22Rv1 (cell line): ENCODE data around the gene KLHDC4.

ENCODE experiments used
- H3K27ac ChIP-seq: fragments of 450-650 bp; 2 replicates; pipeline ENCODE4 v1.5.1; 2017
- CTCF ChIP-seq: fragments of 450-650 bp; IDR thresholded peaks from 2 replicates; pipeline ENCODE4 v1.5.1; 2017; ENCODE audit warnings: mild to moderate bottlenecking
- ZFX ChIP-seq: fragments of 450-650 bp; IDR thresholded peaks from 2 replicates; pipeline ENCODE4 v1.6.1; 2017; ENCODE audit warnings: antibody characterized with exemption, borderline replicate concordance

KLHDC4 gene

GRCh38 chr16:87693827-87694226, 72.0 kb downstream of the KLHDC4 start:
- no peak for TF ChIP-seq CTCF
- no peak for TF ChIP-seq ZFX
- H3K27ac ChIP-seq, result no peak overlapping the region

- TF ChIP-seq ZFX, result no peak
- no peak for TF ChIP-seq CTCF
- no peak overlapping the region for H3K27ac ChIP-seq
These were observed 73.0 kb downstream of the KLHDC4 start for GRCh38 chr16:87692756-87693155.

GRCh38 chr16:87692176-87692575, 73.6 kb downstream of the KLHDC4 start:
- TF ChIP-seq CTCF (no peak), ZFX (no peak)
- H3K27ac ChIP-seq, result no peak overlapping the region

GRCh38 chr16:87691686-87692079, 74.1 kb downstream of the KLHDC4 start:
- H3K27ac ChIP-seq, result no peak overlapping the region
- TF ChIP-seq CTCF (no peak), ZFX (no peak)

GRCh38 chr16:87690911-87691685, 74.7 kb downstream of the KLHDC4 start:
- TF ChIP-seq CTCF (no peak), ZFX (no peak)
- H3K27ac ChIP-seq, result no peak overlapping the region

GRCh38 chr16:87689956-87690465, 75.8 kb downstream of the KLHDC4 start:
- no peak overlapping the region for H3K27ac ChIP-seq
- TF ChIP-seq ZFX (no peak), CTCF (no peak)
